Measurements from ENCODE around the gene CHAC2. TPM values are rescaled to one million over a fixed set of nuclear protein-coding genes. Genes with fewer than 3 reads are reported as not detected.
"Not testable (repeated sequence)": the region's sequence is repeated elsewhere in the genome, so short reads cannot be mapped to it uniquely, and the experiment has no call there.

The CHAC2 gene
- total RNA-seq, 6 experiments from 2014 or later = 4.7 to 7.2 (median 5.4) TPM

- Mint-ChIP-seq H3K27me3 (ENCODE audit: insufficient read depth) (no peaks in the 10 kb centered on the region; the same call in 1 of the 2 replicates), H3K4me3 (no peak overlapping the region), H3K9me3 (no peaks in the 10 kb centered on the region), H3K36me3 (ENCODE audit: low read depth) (peaks cover 23% of the 10 kb centered on the region), H3K4me1 (ENCODE audit: low read depth) (no peaks in the 10 kb centered on the region), H3K27ac (no peak overlapping the region)
- DNase-seq = no peak
- no peak for TF ChIP-seq CTCF (IDR thresholded peaks at IDR 0.05)
Observed at GRCh38 chr2:53819634-53820033, 52.0 kb downstream of the CHAC2 start.

GRCh38 chr2:53820048-53820447, 52.4 kb downstream of the CHAC2 start:
- Mint-ChIP-seq H3K36me3 (ENCODE audit: low read depth) (peaks cover 23% of the 10 kb centered on the region), H3K4me3 (no peak overlapping the region), H3K27ac (no peak overlapping the region), H3K4me1 (ENCODE audit: low read depth) (no peaks in the 10 kb centered on the region), H3K9me3 (no peaks in the 10 kb centered on the region), H3K27me3 (ENCODE audit: insufficient read depth) (no peaks in the 10 kb centered on the region; the same call in 1 of the 2 replicates)
- DNase-seq = no peak
- TF ChIP-seq CTCF (IDR thresholded peaks at IDR 0.05) = no peak

- Mint-ChIP-seq H3K4me3 (no peak overlapping the region), H3K36me3 (ENCODE audit: low read depth) (peaks cover 18% of the 10 kb centered on the region), H3K4me1 (ENCODE audit: low read depth) (no peaks in the 10 kb centered on the region), H3K27me3 (ENCODE audit: insufficient read depth) (no peaks in the 10 kb centered on the region; the same call in 1 of the 2 replicates), H3K27ac (no peak overlapping the region), H3K9me3 (no peaks in the 10 kb centered on the region)
- no peak for DNase-seq
- no peak for TF ChIP-seq CTCF (IDR thresholded peaks at IDR 0.05)
Observed at GRCh38 chr2:53820711-53821110, 53.1 kb downstream of the CHAC2 start.

GRCh38 chr2:53821810-53822209, 54.2 kb downstream of the CHAC2 start:
- DNase-seq = no peak
- Mint-ChIP-seq H3K9me3 (no peaks in the 10 kb centered on the region), H3K27me3 (ENCODE audit: insufficient read depth) (no peaks in the 10 kb centered on the region; the same call in 1 of the 2 replicates), H3K27ac (no peak overlapping the region), H3K4me1 (ENCODE audit: low read depth) (peaks cover 9% of the 10 kb centered on the region), H3K36me3 (ENCODE audit: low read depth) (peaks cover 15% of the 10 kb centered on the region), H3K4me3 (no peak overlapping the region)
- TF ChIP-seq CTCF (IDR thresholded peaks at IDR 0.05) = no peak

GRCh38 chr2:53823639-53824038, 56.0 kb downstream of the CHAC2 start:
- not testable (repeated sequence) for H3K9me3 Mint-ChIP-seq
- peaks cover 18% of the 10 kb centered on the region for H3K36me3 Mint-ChIP-seq (ENCODE audit: low read depth)

More at GRCh38 chr2:53823639-53824038, 56.0 kb downstream of the CHAC2 start:
- not testable (repeated sequence) for H3K4me3 Mint-ChIP-seq; H3K27ac Mint-ChIP-seq; H3K27me3 Mint-ChIP-seq (ENCODE audit: insufficient read depth); DNase-seq
- peaks cover 17% of the 10 kb centered on the region for H3K4me1 Mint-ChIP-seq (ENCODE audit: low read depth)
- TF ChIP-seq CTCF (IDR thresholded peaks at IDR 0.05) = peak; percentile 54

Other genes with a start within 250 kb of the CHAC2 start
- gene ASB3, start 19.1 kb downstream of the CHAC2 start, total RNA-seq (2021; fragmentation: NEBNext Ultra II Directional; extraction: Animal tissue kit (Norgen Biotek cat#: 25700)) = 10 to 100 TPM; 15.7 to 22.0 (median 17.3) TPM
- gene ERLEC1, start 19.2 kb downstream of the CHAC2 start, total RNA-seq (2021; fragmentation: NEBNext Ultra II Directional; extraction: Animal tissue kit (Norgen Biotek cat#: 25700)) = 100 to 1,000 TPM in 1 of 6 experiments, 10 to 100 TPM in 5; 86.0 to 102 (median 93.7) TPM
- 1 to 10 TPM; 1.1 to 2.0 (median 1.5) TPM for gene GPR75, start 92.2 kb downstream of the CHAC2 start, total RNA-seq (2021; fragmentation: NEBNext Ultra II Directional; extraction: Animal tissue kit (Norgen Biotek cat#: 25700))
- 10 to 100 TPM; 64.6 to 88.0 (median 75.3) TPM for gene PSME4, start 203.2 kb downstream of the CHAC2 start, total RNA-seq (2021; fragmentation: NEBNext Ultra II Directional; extraction: Animal tissue kit (Norgen Biotek cat#: 25700))